IMR-90 (cell line): ENCODE results near the gene TEX52.

ENCODE experiments used
- POLR2A ChIP-seq: IDR thresholded peaks from 2 replicates; pipeline ENCODE4 v1.6.1; 2012; ENCODE audit warnings: mild to moderate bottlenecking, low read depth, low read length
- RFX5 ChIP-seq: IDR thresholded peaks from 2 replicates; pipeline ENCODE4 v1.8.0; 2012; ENCODE audit warnings: low read depth, mild to moderate bottlenecking, low read length, moderate library complexity
- SMC3 ChIP-seq: fragments of 150-350 bp; IDR thresholded peaks from 2 replicates; pipeline ENCODE4 v1.6.1; 2016; ENCODE audit warnings: low read depth, mild to moderate bottlenecking, antibody characterized with exemption, low read length, moderate library complexity
- TF ChIP-seq, protein P1 (sequence below): conservative IDR thresholded peaks from 2 replicates; pipeline ENCODE4 v1.5.1; 2012; ENCODE audit warnings: mild to moderate bottlenecking, low read depth, low read length, improper control_type of control experiment
- TF ChIP-seq, protein P2 (sequence below): fragments of 150-350 bp; IDR thresholded peaks from 2 replicates; pipeline ENCODE4 v1.6.1; 2017; ENCODE audit warnings: mild to moderate bottlenecking, antibody characterized with exemption, low read length, low read depth

DNA sequence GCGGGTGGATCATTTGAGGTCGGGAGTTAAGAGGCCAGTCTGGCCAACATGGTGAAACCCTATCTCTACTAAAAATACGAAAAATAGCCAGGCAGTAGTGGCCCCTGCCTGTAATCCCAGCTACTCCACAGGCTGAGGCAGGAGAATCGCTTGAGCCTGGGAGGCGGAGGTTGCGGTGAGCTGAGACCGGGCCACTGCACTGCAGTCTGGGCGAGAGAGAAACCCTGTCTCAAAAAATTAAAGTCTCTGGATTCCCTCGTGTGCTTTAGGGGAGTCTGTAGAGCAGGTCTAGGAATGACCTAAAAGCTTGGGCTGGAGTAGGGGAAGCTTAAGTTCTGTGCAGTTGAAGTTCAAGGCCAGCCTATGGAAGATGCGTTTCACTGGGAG, 33.2 kb upstream of the TEX52 start:
- TF ChIP-seq, protein P1, sequence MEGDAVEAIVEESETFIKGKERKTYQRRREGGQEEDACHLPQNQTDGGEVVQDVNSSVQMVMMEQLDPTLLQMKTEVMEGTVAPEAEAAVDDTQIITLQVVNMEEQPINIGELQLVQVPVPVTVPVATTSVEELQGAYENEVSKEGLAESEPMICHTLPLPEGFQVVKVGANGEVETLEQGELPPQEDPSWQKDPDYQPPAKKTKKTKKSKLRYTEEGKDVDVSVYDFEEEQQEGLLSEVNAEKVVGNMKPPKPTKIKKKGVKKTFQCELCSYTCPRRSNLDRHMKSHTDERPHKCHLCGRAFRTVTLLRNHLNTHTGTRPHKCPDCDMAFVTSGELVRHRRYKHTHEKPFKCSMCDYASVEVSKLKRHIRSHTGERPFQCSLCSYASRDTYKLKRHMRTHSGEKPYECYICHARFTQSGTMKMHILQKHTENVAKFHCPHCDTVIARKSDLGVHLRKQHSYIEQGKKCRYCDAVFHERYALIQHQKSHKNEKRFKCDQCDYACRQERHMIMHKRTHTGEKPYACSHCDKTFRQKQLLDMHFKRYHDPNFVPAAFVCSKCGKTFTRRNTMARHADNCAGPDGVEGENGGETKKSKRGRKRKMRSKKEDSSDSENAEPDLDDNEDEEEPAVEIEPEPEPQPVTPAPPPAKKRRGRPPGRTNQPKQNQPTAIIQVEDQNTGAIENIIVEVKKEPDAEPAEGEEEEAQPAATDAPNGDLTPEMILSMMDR: no peak
- TF ChIP-seq POLR2A: no peak
- TF ChIP-seq, protein P2, sequence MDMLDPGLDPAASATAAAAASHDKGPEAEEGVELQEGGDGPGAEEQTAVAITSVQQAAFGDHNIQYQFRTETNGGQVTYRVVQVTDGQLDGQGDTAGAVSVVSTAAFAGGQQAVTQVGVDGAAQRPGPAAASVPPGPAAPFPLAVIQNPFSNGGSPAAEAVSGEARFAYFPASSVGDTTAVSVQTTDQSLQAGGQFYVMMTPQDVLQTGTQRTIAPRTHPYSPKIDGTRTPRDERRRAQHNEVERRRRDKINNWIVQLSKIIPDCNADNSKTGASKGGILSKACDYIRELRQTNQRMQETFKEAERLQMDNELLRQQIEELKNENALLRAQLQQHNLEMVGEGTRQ: no peak
- no peak for TF ChIP-seq SMC3
- no peak for TF ChIP-seq RFX5
